ENCODE data around the gene SOX15. TPM values are rescaled to one million over a fixed set of nuclear protein-coding genes. Genes with fewer than 3 reads are reported as not detected.

The SOX15 gene
- total and polyA plus RNA-seq, 2 of the 13 experiments (the other 11 are each of a cell fraction or from before 2014, with no cell fraction given): 0.07 to 0.18 TPM

DNA sequence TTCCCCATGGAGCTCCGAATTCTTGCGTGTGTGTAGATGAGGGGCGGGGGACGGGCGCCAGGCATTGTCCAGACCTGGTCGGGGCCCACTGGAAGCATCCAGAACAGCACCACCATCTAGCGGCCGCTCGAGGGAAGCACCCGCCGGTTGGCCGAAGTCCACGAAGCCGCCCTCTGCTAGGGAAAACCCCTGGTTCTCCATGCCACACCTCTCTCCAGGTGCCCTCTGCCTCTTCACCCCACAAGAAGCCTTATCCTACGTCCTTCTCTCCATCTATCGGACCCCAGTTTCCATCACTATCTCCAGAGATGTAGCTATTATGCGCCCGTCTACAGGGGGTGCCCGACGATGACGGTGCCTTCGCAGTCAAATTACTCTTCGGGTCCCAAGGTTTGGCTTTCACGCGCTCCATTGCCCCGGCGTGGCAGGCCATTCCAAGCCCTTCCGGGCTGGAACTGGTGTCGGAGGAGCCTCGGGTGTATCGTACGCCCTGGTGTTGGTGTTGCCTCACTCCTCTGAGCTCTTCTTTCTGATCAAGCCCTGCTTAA lies 28.8 kb downstream of the SOX15 start (continued):
- TF ChIP-seq, protein P1, sequence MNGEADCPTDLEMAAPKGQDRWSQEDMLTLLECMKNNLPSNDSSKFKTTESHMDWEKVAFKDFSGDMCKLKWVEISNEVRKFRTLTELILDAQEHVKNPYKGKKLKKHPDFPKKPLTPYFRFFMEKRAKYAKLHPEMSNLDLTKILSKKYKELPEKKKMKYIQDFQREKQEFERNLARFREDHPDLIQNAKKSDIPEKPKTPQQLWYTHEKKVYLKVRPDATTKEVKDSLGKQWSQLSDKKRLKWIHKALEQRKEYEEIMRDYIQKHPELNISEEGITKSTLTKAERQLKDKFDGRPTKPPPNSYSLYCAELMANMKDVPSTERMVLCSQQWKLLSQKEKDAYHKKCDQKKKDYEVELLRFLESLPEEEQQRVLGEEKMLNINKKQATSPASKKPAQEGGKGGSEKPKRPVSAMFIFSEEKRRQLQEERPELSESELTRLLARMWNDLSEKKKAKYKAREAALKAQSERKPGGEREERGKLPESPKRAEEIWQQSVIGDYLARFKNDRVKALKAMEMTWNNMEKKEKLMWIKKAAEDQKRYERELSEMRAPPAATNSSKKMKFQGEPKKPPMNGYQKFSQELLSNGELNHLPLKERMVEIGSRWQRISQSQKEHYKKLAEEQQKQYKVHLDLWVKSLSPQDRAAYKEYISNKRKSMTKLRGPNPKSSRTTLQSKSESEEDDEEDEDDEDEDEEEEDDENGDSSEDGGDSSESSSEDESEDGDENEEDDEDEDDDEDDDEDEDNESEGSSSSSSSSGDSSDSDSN (CRISPR knock-in tag; IDR thresholded peaks at IDR 0.05): peak; percentile 41; the same call in 1 of the 2 replicates
- TF ChIP-seq POGZ (CRISPR knock-in tag; IDR thresholded peaks at IDR 0.05): peak; percentile 29; the same call in 1 of the 2 replicates
- TF ChIP-seq RELA (CRISPR knock-in tag; IDR thresholded peaks at IDR 0.05): 0 out of 2 replicates have a peak, but pooled peaks have one; percentile 37
- TF ChIP-seq SMC3 (IDR thresholded peaks at IDR 0.05; ENCODE audit: low read length): peak; percentile 38; the same call in 1 of the 2 replicates
- peak; percentile 13; the same call in 1 of the 2 replicates for TF ChIP-seq GATAD2A (CRISPR knock-in tag; IDR thresholded peaks at IDR 0.05)
- TF ChIP-seq, protein P2, sequence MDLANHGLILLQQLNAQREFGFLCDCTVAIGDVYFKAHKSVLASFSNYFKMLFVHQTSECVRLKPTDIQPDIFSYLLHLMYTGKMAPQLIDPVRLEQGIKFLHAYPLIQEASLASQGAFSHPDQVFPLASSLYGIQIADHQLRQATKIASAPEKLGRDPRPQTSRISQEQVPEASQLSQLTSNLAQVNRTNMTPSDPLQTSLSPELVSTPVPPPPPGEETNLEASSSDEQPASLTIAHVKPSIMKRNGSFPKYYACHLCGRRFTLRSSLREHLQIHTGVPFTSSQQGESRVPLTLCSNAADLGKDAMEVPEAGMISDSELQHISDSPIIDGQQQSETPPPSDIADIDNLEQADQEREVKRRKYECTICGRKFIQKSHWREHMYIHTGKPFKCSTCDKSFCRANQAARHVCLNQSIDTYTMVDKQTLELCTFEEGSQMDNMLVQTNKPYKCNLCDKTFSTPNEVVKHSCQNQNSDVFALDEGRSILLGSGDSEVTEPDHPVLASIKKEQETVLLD (CRISPR knock-in tag; IDR thresholded peaks at IDR 0.05; ENCODE audit: low read depth): no peak
- TF ChIP-seq ZNF234 (CRISPR knock-in tag; conservative IDR thresholded peaks at IDR 0.05): no peak
- TF ChIP-seq ZNF549 (CRISPR knock-in tag; IDR thresholded peaks at IDR 0.05): no peak
- TF ChIP-seq, protein P3, sequence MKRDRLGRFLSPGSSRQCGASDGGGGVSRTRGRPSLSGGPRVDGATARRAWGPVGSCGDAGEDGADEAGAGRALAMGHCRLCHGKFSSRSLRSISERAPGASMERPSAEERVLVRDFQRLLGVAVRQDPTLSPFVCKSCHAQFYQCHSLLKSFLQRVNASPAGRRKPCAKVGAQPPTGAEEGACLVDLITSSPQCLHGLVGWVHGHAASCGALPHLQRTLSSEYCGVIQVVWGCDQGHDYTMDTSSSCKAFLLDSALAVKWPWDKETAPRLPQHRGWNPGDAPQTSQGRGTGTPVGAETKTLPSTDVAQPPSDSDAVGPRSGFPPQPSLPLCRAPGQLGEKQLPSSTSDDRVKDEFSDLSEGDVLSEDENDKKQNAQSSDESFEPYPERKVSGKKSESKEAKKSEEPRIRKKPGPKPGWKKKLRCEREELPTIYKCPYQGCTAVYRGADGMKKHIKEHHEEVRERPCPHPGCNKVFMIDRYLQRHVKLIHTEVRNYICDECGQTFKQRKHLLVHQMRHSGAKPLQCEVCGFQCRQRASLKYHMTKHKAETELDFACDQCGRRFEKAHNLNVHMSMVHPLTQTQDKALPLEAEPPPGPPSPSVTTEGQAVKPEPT (CRISPR knock-in tag; IDR thresholded peaks at IDR 0.05; ENCODE audit: low read depth): no peak
- no peak for TF ChIP-seq BCL6 (CRISPR knock-in tag; IDR thresholded peaks at IDR 0.05)
- 0 out of 2 replicates have a peak, but pooled peaks have one; percentile 12 for TF ChIP-seq ELF3 (CRISPR knock-in tag; IDR thresholded peaks at IDR 0.05)
- no peak for TF ChIP-seq ZNF784 (CRISPR knock-in tag; IDR thresholded peaks at IDR 0.05; ENCODE audit: borderline replicate concordance)
- no peak for TF ChIP-seq SRF (IDR thresholded peaks at IDR 0.05; ENCODE audit: low read depth, low read length)
- TF ChIP-seq SNAPC4 (CRISPR knock-in tag; IDR thresholded peaks at IDR 0.05): 0 out of 2 replicates have a peak, but pooled peaks have one; percentile 80
- no peak for TF ChIP-seq ELF4 (CRISPR knock-in tag; IDR thresholded peaks at IDR 0.05; ENCODE audit: borderline replicate concordance)
- 0 out of 2 replicates have a peak, but pooled peaks have one; percentile 82 for TF ChIP-seq ZNF333 (CRISPR knock-in tag; IDR thresholded peaks at IDR 0.05; ENCODE audit: borderline replicate concordance)
- TF ChIP-seq REPIN1 (CRISPR knock-in tag; IDR thresholded peaks at IDR 0.05; ENCODE audit: borderline replicate concordance, low read depth): 0 out of 2 replicates have a peak, but pooled peaks have one; percentile 15
- no peak for TF ChIP-seq ZNF572 (CRISPR knock-in tag; IDR thresholded peaks at IDR 0.05)

Data from HepG2 (cell line).